ENCODE results near the gene SFT2D1.

Gene SFT2D1

DNA sequence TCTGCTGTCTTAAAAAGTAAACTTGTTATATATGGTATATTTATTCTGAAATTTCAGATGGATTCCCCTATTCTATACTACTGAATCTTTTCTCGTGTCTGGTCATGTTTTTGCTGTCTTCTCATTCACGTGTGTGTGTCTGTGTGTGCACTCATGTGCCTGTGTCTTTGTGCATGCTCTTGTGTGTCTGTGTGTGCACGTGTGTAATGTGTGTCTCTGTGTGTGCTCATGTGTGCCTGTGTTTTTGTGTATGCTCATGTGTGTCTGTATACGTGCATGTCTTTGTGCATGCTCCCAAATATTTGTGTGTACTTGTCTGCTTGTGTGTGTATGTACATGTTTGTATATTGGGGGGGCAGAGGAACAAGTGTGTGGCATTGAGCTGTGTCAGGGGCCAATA lies 68.2 kb downstream of the SFT2D1 start:
- no peak for DNase-seq

DNA sequence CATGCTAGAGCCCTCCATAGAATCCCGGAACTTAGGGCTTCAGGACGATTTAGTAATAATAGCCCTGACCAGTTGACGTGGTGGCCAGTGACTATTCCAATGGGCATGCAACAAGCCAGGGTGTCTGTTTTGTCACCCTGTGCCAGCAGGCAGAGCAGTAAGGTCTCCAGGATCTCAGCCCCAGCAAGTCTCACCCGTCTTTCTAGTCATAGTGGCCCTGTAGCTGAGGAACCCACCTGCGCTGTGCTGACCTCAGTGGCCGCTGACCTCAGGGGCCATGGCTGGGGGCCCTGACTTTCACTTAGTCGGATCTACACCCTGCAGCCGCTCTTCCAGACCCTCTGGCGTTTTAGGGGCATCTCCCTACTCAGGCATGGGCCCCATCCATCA lies 71.0 kb downstream of the SFT2D1 start:
- no peak for DNase-seq

DNA sequence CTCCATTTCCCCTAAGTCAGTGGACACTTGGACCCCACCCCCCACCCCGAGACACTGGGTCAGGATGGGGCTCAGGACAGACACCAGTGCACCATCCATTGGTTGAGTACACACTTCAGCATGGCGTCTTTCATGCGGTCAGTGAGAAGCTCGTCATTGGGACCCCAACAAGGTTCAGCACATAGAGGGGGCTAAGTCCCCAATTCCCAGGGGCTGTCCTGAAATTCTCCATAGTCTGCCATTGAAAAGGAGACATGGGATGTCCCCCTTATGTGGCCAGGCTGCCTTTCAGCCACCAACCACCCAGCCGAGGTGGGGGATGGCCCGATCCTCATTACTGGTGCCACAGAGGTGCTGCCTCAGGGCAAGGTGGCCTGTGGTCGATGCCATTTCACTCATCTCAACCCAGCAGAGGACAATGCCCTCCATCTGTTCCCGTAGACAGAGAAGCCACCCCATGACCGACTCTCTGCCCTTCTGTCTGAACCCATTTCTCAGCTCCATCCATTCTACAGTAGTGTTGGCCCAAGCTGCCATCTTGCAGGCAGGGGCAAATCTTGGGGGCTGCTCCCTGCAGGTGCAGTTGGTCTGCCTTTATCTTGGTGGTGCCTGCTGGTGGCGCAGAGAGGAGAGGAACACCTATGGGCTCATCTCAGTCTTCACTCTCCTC lies 71.5 kb downstream of the SFT2D1 start:
- no peak for DNase-seq

Measured in inflammatory macrophage treated with lipopolysaccharide for 1 hour (primary cell).